ENCODE results near the gene DLGAP1. TPM values are rescaled to one million over a fixed set of nuclear protein-coding genes. Genes with fewer than 3 reads are reported as not detected.
A peak's percentile ranks its signal among the peaks of the same experiment; 100 is the strongest.

The DLGAP1 gene
- total RNA-seq, 1 donor from 2014 or later = 18.5 TPM

- no peak overlapping the region for H3K27ac ChIP-seq
- no peak overlapping the region for H3K4me2 ChIP-seq
- peaks cover 12% of the 10 kb centered on the region for H3K27me3 ChIP-seq
- no peaks in the 10 kb centered on the region for H4K20me1 ChIP-seq (ENCODE audit: low read depth)
- no peaks in the 10 kb centered on the region for H3K36me3 ChIP-seq
- H3K4me1 ChIP-seq = no peaks in the 10 kb centered on the region
- no peaks in the 10 kb centered on the region for H3K9me3 ChIP-seq (ENCODE audit: low read depth)
- no peak overlapping the region for H3K27ac Mint-ChIP-seq
- peaks cover 22% of the 10 kb centered on the region for H3K9me3 Mint-ChIP-seq
- H3K9ac ChIP-seq = no peak overlapping the region
- TF ChIP-seq EZH2 (IDR thresholded peaks at IDR 0.05) = no peak
- no peak for TF ChIP-seq CTCF (IDR thresholded peaks at IDR 0.05)
- no peak for TF ChIP-seq EZH2phosphoT487 (IDR thresholded peaks at IDR 0.05)
- no peaks in the 10 kb centered on the region for H3K79me2 ChIP-seq (ENCODE audit: low read depth)
- peaks cover 9% of the 10 kb centered on the region for H3K36me3 Mint-ChIP-seq
- no peak overlapping the region for H3K4me3 ChIP-seq
- H2AFZ ChIP-seq (replicated peaks) = no peak overlapping the region
- peaks cover 2% of the 10 kb centered on the region for H3F3A ChIP-seq (ENCODE audit: low read depth)
- H3K4me1 Mint-ChIP-seq = peaks cover 3% of the 10 kb centered on the region
- H3K4me3 Mint-ChIP-seq = no peak overlapping the region
- no peaks in the 10 kb centered on the region for H3K27me3 Mint-ChIP-seq (ENCODE audit: insufficient read depth, low read depth)
- DNase-seq (ENCODE audit: low spot score) = no peak
Measured at GRCh38 chr18:3560755-3561154, 894.4 kb downstream of the DLGAP1 start.

- no peak overlapping the region for H3K9ac ChIP-seq
- H3K4me1 Mint-ChIP-seq = peaks cover 18% of the 10 kb centered on the region
- H3K27ac Mint-ChIP-seq = no peak overlapping the region
- peaks cover 3% of the 10 kb centered on the region for H3K27me3 Mint-ChIP-seq (ENCODE audit: insufficient read depth, low read depth)
- H2AFZ ChIP-seq (replicated peaks) = no peak overlapping the region
- DNase-seq (ENCODE audit: low spot score) = no peak
- H3K9me3 Mint-ChIP-seq = no peaks in the 10 kb centered on the region
- H4K20me1 ChIP-seq (ENCODE audit: low read depth) = peaks cover 9% of the 10 kb centered on the region
- no peaks in the 10 kb centered on the region for H3K36me3 ChIP-seq
- peak overlapping the region; percentile 5 for H3K4me3 ChIP-seq
- peaks cover 2% of the 10 kb centered on the region for H3K36me3 Mint-ChIP-seq
- H3K27me3 ChIP-seq = peaks cover 22% of the 10 kb centered on the region
- peaks cover 30% of the 10 kb centered on the region for H3K4me1 ChIP-seq
- TF ChIP-seq CTCF (IDR thresholded peaks at IDR 0.05) = no peak
- no peak for TF ChIP-seq EZH2phosphoT487 (IDR thresholded peaks at IDR 0.05)
- TF ChIP-seq EZH2 (IDR thresholded peaks at IDR 0.05) = no peak
- H3K4me3 Mint-ChIP-seq = no peak overlapping the region
- peak overlapping the region; percentile 51 for H3K4me2 ChIP-seq
- no peaks in the 10 kb centered on the region for H3K79me2 ChIP-seq (ENCODE audit: low read depth)
- no peak overlapping the region for H3K27ac ChIP-seq
- H3K9me3 ChIP-seq (ENCODE audit: low read depth) = no peaks in the 10 kb centered on the region
- peaks cover 39% of the 10 kb centered on the region for H3F3A ChIP-seq (ENCODE audit: low read depth)
Measured at GRCh38 chr18:3554811-3555427, 900.2 kb downstream of the DLGAP1 start.

- TF ChIP-seq EZH2phosphoT487 (IDR thresholded peaks at IDR 0.05) (peak; percentile 41), CTCF (IDR thresholded peaks at IDR 0.05) (no peak), EZH2 (IDR thresholded peaks at IDR 0.05) (no peak)
- Histone ChIP-seq H3K9me3 (ENCODE audit: low read depth) (no peaks in the 10 kb centered on the region), H3K27me3 (peaks cover 22% of the 10 kb centered on the region), H3K4me1 (peaks cover 30% of the 10 kb centered on the region), H3F3A (ENCODE audit: low read depth) (peaks cover 39% of the 10 kb centered on the region), H4K20me1 (ENCODE audit: low read depth) (peaks cover 9% of the 10 kb centered on the region), H3K36me3 (no peaks in the 10 kb centered on the region), H3K4me3 (peak overlapping the region; percentile 5), H3K79me2 (ENCODE audit: low read depth) (no peaks in the 10 kb centered on the region), H2AFZ (replicated peaks) (no peak overlapping the region), H3K9ac (no peak overlapping the region), H3K27ac (no peak overlapping the region), H3K4me2 (peak overlapping the region; percentile 62)
- peak; percentile 81 for DNase-seq (ENCODE audit: low spot score)
- no peak overlapping the region for H3K27ac Mint-ChIP-seq
- H3K4me1 Mint-ChIP-seq = peaks cover 18% of the 10 kb centered on the region
- no peaks in the 10 kb centered on the region for H3K9me3 Mint-ChIP-seq
- peak overlapping the region; percentile 47 for H3K4me3 Mint-ChIP-seq
- peaks cover 2% of the 10 kb centered on the region for H3K36me3 Mint-ChIP-seq
- H3K27me3 Mint-ChIP-seq (ENCODE audit: insufficient read depth, low read depth) = peaks cover 3% of the 10 kb centered on the region
Measured at GRCh38 chr18:3554091-3554601, 901.0 kb downstream of the DLGAP1 start.
